Loucy (cell line): ENCODE results near the gene LMO7.

Experiments used
- H2AFZ ChIP-seq: fragments of 200-600 bp; sonication (generic); 2 replicates; pipeline ENCODE4 v1.6.0; 2016; ENCODE audit warnings: antibody characterized with exemption, mild to moderate bottlenecking, low read length, moderate library complexity
- H3F3A ChIP-seq: fragments of 200-600 bp; 2 replicates; pipeline ENCODE4 v1.6.0; 2016; ENCODE audit warnings: antibody characterized with exemption, low read depth, mild to moderate bottlenecking
- H3K27me3 ChIP-seq: fragments of 200-600 bp; sonication (generic); 2 replicates; pipeline ENCODE4 v1.6.1; 2014; ENCODE audit warnings: low read length, mild to moderate bottlenecking; ENCODE audit not compliant: insufficient read depth, poor library complexity, severe bottlenecking
- H3K36me3 ChIP-seq: fragments of 200-600 bp; sonication (generic); 2 replicates; pipeline ENCODE4 v1.6.1; 2016; ENCODE audit warnings: low read length; ENCODE audit not compliant: insufficient read depth
- H3K4me1 ChIP-seq: fragments of 200-600 bp; sonication (generic); 2 replicates; pipeline ENCODE4 v1.5.1; 2014; ENCODE audit warnings: low read length, mild to moderate bottlenecking; ENCODE audit not compliant: insufficient read depth, poor library complexity, severe bottlenecking
- H3K4me2 ChIP-seq: fragments of 200-600 bp; sonication (generic); 2 replicates; pipeline ENCODE4 v1.6.0; 2014; ENCODE audit warnings: antibody characterized with exemption, low read length, low read depth, mild to moderate bottlenecking; ENCODE audit not compliant: poor library complexity, severe bottlenecking
- H3K4me3 ChIP-seq: fragments of 200-600 bp; sonication (generic); 2 replicates; pipeline ENCODE4 v1.5.1; 2014; ENCODE audit warnings: low read length, mild to moderate bottlenecking, mixed read lengths; ENCODE audit not compliant: poor library complexity, severe bottlenecking
- H3K79me2 ChIP-seq: fragments of 200-600 bp; sonication (generic); 2 replicates; pipeline ENCODE4 v1.6.1; 2014; ENCODE audit warnings: low read length; ENCODE audit not compliant: insufficient read depth
- H3K9ac ChIP-seq: fragments of 200-600 bp; sonication (generic); 2 replicates; pipeline ENCODE4 v1.6.0; 2014; ENCODE audit warnings: mild to moderate bottlenecking, low read depth, low read length, moderate library complexity; ENCODE audit not compliant: poor library complexity, severe bottlenecking
- H3K9me2 ChIP-seq: fragments of 200-600 bp; sonication (generic); replicated peaks from 2 replicates; pipeline ENCODE4 v1.6.1; 2016; ENCODE audit warnings: low read depth, low read length, mixed read lengths
- H3K9me3 ChIP-seq: fragments of 200-600 bp; sonication (generic); 2 replicates; pipeline ENCODE4 v1.6.1; 2014; ENCODE audit warnings: mild to moderate bottlenecking, antibody characterized with exemption, low read length, low read depth; ENCODE audit not compliant: insufficient read depth
- H4K20me1 ChIP-seq: fragments of 200-600 bp; sonication (generic); 2 replicates; pipeline ENCODE4 v1.6.0; 2014; ENCODE audit warnings: antibody characterized with exemption, low read length, mild to moderate bottlenecking; ENCODE audit not compliant: insufficient read depth, poor library complexity, severe bottlenecking
- EZH2phosphoT487 ChIP-seq: fragments of 200-600 bp; IDR thresholded peaks from 2 replicates; pipeline ENCODE4 v1.6.1; 2018; ENCODE audit warnings: antibody characterized with exemption, mild to moderate bottlenecking, moderate library complexity, borderline replicate concordance
- TF ChIP-seq, protein P1 (sequence below): fragments of 200-600 bp; sonication (generic); conservative IDR thresholded peaks from 2 replicates; pipeline ENCODE4 v1.5.1; 2014; ENCODE audit warnings: mild to moderate bottlenecking, antibody characterized with exemption, low read length

Gene LMO7

DNA sequence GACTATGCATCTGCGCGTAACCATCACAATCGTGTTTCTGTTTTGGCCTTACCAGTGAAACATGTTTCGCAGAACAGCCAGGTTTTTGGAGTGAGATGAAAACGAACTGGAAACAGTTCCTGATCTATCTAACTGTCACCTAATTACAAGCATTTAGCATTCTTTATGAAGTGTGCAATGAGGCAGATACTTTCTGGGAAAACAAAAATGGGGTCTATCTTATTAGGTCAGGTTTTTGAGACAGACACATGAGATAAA is 182.8 kb downstream of the LMO7 start:
- Histone ChIP-seq H4K20me1 (no peaks in the 10 kb centered on the region), H3F3A (no peaks in the 10 kb centered on the region), H3K36me3 (peaks cover 13% of the 10 kb centered on the region; the same call in 1 of the 2 replicates), H2AFZ (no peak overlapping the region), H3K9me2 (no peaks in the 10 kb centered on the region), H3K9me3 (no peaks in the 10 kb centered on the region), H3K9ac (no peak overlapping the region), H3K4me3 (no peak overlapping the region), H3K4me2 (no peak overlapping the region), H3K79me2 (no peaks in the 10 kb centered on the region), H3K27me3 (no peaks in the 10 kb centered on the region), H3K4me1 (no peaks in the 10 kb centered on the region)
- no peak for TF ChIP-seq EZH2phosphoT487
- TF ChIP-seq, protein P1, sequence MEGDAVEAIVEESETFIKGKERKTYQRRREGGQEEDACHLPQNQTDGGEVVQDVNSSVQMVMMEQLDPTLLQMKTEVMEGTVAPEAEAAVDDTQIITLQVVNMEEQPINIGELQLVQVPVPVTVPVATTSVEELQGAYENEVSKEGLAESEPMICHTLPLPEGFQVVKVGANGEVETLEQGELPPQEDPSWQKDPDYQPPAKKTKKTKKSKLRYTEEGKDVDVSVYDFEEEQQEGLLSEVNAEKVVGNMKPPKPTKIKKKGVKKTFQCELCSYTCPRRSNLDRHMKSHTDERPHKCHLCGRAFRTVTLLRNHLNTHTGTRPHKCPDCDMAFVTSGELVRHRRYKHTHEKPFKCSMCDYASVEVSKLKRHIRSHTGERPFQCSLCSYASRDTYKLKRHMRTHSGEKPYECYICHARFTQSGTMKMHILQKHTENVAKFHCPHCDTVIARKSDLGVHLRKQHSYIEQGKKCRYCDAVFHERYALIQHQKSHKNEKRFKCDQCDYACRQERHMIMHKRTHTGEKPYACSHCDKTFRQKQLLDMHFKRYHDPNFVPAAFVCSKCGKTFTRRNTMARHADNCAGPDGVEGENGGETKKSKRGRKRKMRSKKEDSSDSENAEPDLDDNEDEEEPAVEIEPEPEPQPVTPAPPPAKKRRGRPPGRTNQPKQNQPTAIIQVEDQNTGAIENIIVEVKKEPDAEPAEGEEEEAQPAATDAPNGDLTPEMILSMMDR: no peak

DNA sequence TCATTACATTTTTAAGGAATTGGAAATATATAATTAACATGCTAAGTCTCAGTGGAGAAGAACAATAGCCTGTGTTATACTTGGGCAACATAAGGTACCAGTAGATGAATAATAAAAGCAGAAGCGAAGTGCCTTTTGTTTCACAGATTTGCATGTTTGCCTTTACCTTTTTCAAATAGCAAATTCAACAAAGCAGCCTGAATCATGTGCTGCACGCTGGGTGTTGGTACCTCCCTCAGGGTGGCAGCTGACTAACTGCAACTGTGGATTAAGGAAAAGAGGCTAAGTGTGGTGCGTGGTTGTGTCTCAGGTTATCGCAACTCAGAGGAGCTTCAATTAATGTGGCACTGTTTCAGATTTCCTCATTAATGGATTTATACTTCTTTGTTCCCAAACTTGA is 189.0 kb downstream of the LMO7 start:
- Histone ChIP-seq H2AFZ (no peak overlapping the region), H3K9me3 (no peaks in the 10 kb centered on the region), H3K9ac (no peak overlapping the region), H3K9me2 (no peaks in the 10 kb centered on the region), H3K4me2 (no peak overlapping the region), H3K4me3 (no peak overlapping the region), H3K79me2 (no peaks in the 10 kb centered on the region), H3F3A (no peaks in the 10 kb centered on the region), H3K36me3 (peaks cover 9% of the 10 kb centered on the region; the same call in 1 of the 2 replicates), H3K27me3 (no peaks in the 10 kb centered on the region), H3K4me1 (no peaks in the 10 kb centered on the region), H4K20me1 (no peaks in the 10 kb centered on the region)
- no peak for TF ChIP-seq EZH2phosphoT487
- TF ChIP-seq, protein P1: no peak

DNA sequence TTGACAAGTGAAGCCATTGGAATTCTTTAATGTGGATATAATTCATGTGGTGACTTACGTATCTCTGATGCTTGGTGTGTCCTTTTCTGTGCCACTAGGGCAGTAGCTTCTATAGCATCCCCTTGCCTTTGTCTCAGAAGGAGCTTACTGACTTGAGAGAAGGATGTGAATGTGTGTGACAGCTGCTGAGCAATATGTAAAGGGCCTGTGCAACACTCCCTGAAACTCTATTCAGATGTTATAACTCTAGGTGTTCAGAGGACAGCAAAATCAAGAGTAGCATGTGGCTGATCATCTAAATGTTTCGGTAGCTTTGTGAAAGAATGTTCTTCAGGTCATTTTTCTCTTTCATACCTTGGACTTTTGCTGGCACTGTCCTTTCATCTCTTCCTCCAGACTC is 189.5 kb downstream of the LMO7 start:
- Histone ChIP-seq H3K27me3 (no peaks in the 10 kb centered on the region), H3K4me2 (no peak overlapping the region), H3K79me2 (no peaks in the 10 kb centered on the region), H3F3A (no peaks in the 10 kb centered on the region), H3K9ac (no peak overlapping the region), H3K9me2 (no peaks in the 10 kb centered on the region), H3K4me1 (no peaks in the 10 kb centered on the region), H4K20me1 (no peaks in the 10 kb centered on the region), H3K9me3 (no peaks in the 10 kb centered on the region), H3K4me3 (no peak overlapping the region), H2AFZ (no peak overlapping the region), H3K36me3 (peaks cover 9% of the 10 kb centered on the region; the same call in 1 of the 2 replicates)
- no peak for TF ChIP-seq EZH2phosphoT487
- TF ChIP-seq, protein P1: no peak
